ENCODE data around the gene FN1. TPM values are rescaled to one million over a fixed set of nuclear protein-coding genes. Genes with fewer than 3 reads are reported as not detected.

FN1 gene
- total and polyA plus RNA-seq, 2 donors (not counting 3 experiments of a cell fraction or from before 2014, with no cell fraction given): 3,221 to 3,740 TPM

GRCh38 chr2:215484570-215484969, 48.7 kb upstream of the FN1 start:
- no peak for FAIRE-seq
- DNase-seq (ENCODE audit: low read depth, low spot score): no peak
- no peaks in the 10 kb centered on the region for H3K36me3 ChIP-seq (ENCODE audit: control insufficient read depth in 2 of 2, extremely low read depth in 1 of 2, insufficient read depth in 2 of 2, low read length in 2 of 2)
- no peaks in the 10 kb centered on the region for H3K79me2 ChIP-seq (ENCODE audit: control insufficient read depth, insufficient read depth, low read length)
- H3K27ac ChIP-seq (ENCODE audit: insufficient read depth, low read depth, low read length): no peak overlapping the region
- no peak overlapping the region for H3K9ac ChIP-seq (replicated peaks; ENCODE audit: extremely low read depth, insufficient read depth, low read length)
- ChIA-PET CTCF (interaction anchor here (1.5 kb wide), 1 partner anchor 82 kb away, joined by 3 read pairs; no protein-coding TSS in a partner anchor), POLR2A (no interaction called here)
- H4K20me1 ChIP-seq (replicated peaks; ENCODE audit: control insufficient read depth, extremely low read depth, insufficient read depth, low read length): no peaks in the 10 kb centered on the region
- H3K4me1 ChIP-seq (ENCODE audit: control insufficient read depth, extremely low read depth, insufficient read depth, low read length): no peaks in the 10 kb centered on the region
- H3K27me3 ChIP-seq (ENCODE audit: control insufficient read depth in 2 of 2, insufficient read depth in 2 of 2, low read length in 2 of 2): no peaks in the 10 kb centered on the region
- H3K9me3 ChIP-seq (replicated peaks; ENCODE audit: control insufficient read depth, insufficient read depth, low read length): no peaks in the 10 kb centered on the region
- dilution Hi-C loops (cut with MboI; ENCODE audit: extremely low pct_ligation_motif_present, low sequenced_read_pairs): no loop called here
- no TSS peak for BruUV-seq (replicated peaks)
- TF ChIP-seq POLR2A (IDR thresholded peaks at IDR 0.05; ENCODE audit: low read depth, low read length) (no peak), JUN (IDR thresholded peaks at IDR 0.05; ENCODE audit: borderline replicate concordance, insufficient read depth, insufficient read length, low read depth) (no peak), MYC (IDR thresholded peaks at IDR 0.05; ENCODE audit: low read depth, low read length) (no peak), EZH2 (IDR thresholded peaks at IDR 0.05; ENCODE audit: borderline replicate concordance, low read depth, low read length, severe bottlenecking) (no peak), GATA2 (IDR thresholded peaks at IDR 0.05; ENCODE audit: insufficient read depth, insufficient read length, low read depth, low read length) (no peak), POLR2AphosphoS5 (IDR thresholded peaks at IDR 0.05; ENCODE audit: insufficient read depth, low read depth, low read length) (no peak), CTCF (IDR thresholded peaks at IDR 0.05; ENCODE audit: extremely low read depth in 1 of 2, insufficient read depth in 1 of 2, low read depth in 1 of 2, low read length in 2 of 2) (no peak), MAX (IDR thresholded peaks at IDR 0.05; ENCODE audit: insufficient read depth, insufficient read length) (no peak)
- H3K9me1 ChIP-seq (replicated peaks; ENCODE audit: control insufficient read depth, extremely low read depth, insufficient read depth, low read length): no peaks in the 10 kb centered on the region
- intact Hi-C loops (cut with micrococcal nuclease): no loop called here
- no peak overlapping the region for H3K4me2 ChIP-seq (ENCODE audit: insufficient read depth, low read length)
- H2AFZ ChIP-seq (ENCODE audit: low read depth, low read length): no peak overlapping the region
- H3K4me3 ChIP-seq (replicated peaks in 1 of 3; ENCODE audit: insufficient read depth in 1 of 3, low read depth in 1 of 3, low read length in 3 of 3): no peak overlapping the region

Measured in endothelial cell of umbilical vein (primary cell).